Measurements from ENCODE around the gene SLC6A9. TPM values are rescaled to one million over a fixed set of nuclear protein-coding genes. Genes with fewer than 3 reads are reported as not detected.

The SLC6A9 gene
- total and polyA plus RNA-seq, 2 of the 8 experiments (the other 6 are each of a cell fraction or from before 2014, with no cell fraction given), result 20.2 to 24.2 TPM

DNA sequence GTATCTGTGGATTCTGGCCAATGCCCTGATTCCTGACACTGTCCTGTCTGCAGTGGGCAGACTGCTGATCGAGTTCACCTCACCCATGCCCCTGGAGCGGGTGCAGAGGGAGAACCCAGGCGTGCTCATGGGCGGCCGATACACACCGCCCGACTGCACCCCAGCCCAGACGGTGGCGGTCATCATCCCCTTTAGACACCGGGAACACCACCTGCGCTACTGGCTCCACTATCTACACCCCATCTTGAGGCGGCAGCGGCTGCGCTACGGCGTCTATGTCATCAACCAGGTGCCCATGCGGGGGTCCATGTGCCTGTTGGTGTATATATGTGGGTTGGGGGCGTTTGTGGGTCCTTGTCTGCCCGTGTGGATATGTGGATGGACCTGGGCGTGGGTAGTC lies 49.6 kb downstream of the SLC6A9 start (continued):
- TF ChIP-seq BACH1 (IDR thresholded peaks at IDR 0.05; ENCODE audit: low read length), result no peak
- no peak for TF ChIP-seq SIX5 (IDR thresholded peaks at IDR 0.05; ENCODE audit: low read depth, low read length)
- TF ChIP-seq SIN3A (conservative IDR thresholded peaks at IDR 0.05 in 1 of 2, IDR thresholded peaks at IDR 0.05 in 1 of 2; ENCODE audit: low read depth in 1 of 2, low read length in 2 of 2), result no peak
- no peak for TF ChIP-seq POLR2AphosphoS5 (IDR thresholded peaks at IDR 0.05; ENCODE audit: low read depth, low read length)
- no peak for TF ChIP-seq TAF1 (IDR thresholded peaks at IDR 0.05; ENCODE audit: low read depth, low read length)
- no peak for TF ChIP-seq GABPA (IDR thresholded peaks at IDR 0.05; ENCODE audit: borderline replicate concordance, insufficient read depth, low read length)

All from H1 (cell line).